Hematopoietic multipotent progenitor cell (in vitro differentiated cells): ENCODE results near the gene RAPGEF1. TPM values are rescaled to one million over a fixed set of nuclear protein-coding genes. Genes with fewer than 3 reads are reported as not detected.

Experiments used
- DNase-seq, 3 donors: peaks; one replicate each; pipeline ENCODE4 v3.0.0-alpha.2; 2011 to 2015; ENCODE audit warnings: low read depth in 2 of 3, low spot score in 2 of 3
- total RNA-seq: library from RNA; depleted of rRNA; stranded (reverse); fragments of >200 nt; gene quantifications from one replicate; pipeline ENCODE4 v1.2.3, GENCODE V29; 2012

RAPGEF1 gene
- total RNA-seq, 1 donor, result 26.1 TPM

GRCh38 chr9:131630205-131630831 lies 109.6 kb downstream of the RAPGEF1 start:
- no peak for DNase-seq

GRCh38 chr9:131629825-131630204 lies 110.1 kb downstream of the RAPGEF1 start:
- no peak for DNase-seq

GRCh38 chr9:131629226-131629500 lies 110.7 kb downstream of the RAPGEF1 start:
- no peak for DNase-seq

- no peak for DNase-seq
Measured at GRCh38 chr9:131628459-131629225, 111.2 kb downstream of the RAPGEF1 start.

- peak in 1 of 3 donors; percentile 29 for DNase-seq
Measured at GRCh38 chr9:131627648-131628458, 112.0 kb downstream of the RAPGEF1 start.

- no peak for DNase-seq
Measured at GRCh38 chr9:131627326-131627647, 112.6 kb downstream of the RAPGEF1 start.

GRCh38 chr9:131625790-131626670 lies 113.8 kb downstream of the RAPGEF1 start:
- no peak for DNase-seq

GRCh38 chr9:131625508-131625787 lies 114.4 kb downstream of the RAPGEF1 start:
- DNase-seq, result no peak

- DNase-seq, result no peak
Measured at GRCh38 chr9:131624636-131625507, 115.0 kb downstream of the RAPGEF1 start.

- DNase-seq, result no peak
Measured at GRCh38 chr9:131623655-131624330, 116.1 kb downstream of the RAPGEF1 start.

GRCh38 chr9:131622523-131622922 lies 117.4 kb downstream of the RAPGEF1 start:
- DNase-seq, result no peak

- DNase-seq, result no peak
Measured at GRCh38 chr9:131621551-131622358, 118.1 kb downstream of the RAPGEF1 start.

- DNase-seq, result no peak
Measured at GRCh38 chr9:131620764-131621520, 118.9 kb downstream of the RAPGEF1 start.

- DNase-seq, result no peak
Measured at GRCh38 chr9:131619680-131620079, 120.2 kb downstream of the RAPGEF1 start.

GRCh38 chr9:131618785-131619184 lies 121.1 kb downstream of the RAPGEF1 start:
- DNase-seq, result no peak

- DNase-seq, result no peak
Measured at GRCh38 chr9:131618071-131618479, 121.8 kb downstream of the RAPGEF1 start.

GRCh38 chr9:131617611-131618010 lies 122.3 kb downstream of the RAPGEF1 start:
- DNase-seq, result no peak

GRCh38 chr9:131616983-131617604 lies 122.8 kb downstream of the RAPGEF1 start:
- DNase-seq, result no peak
